HepG2 (cell line): ENCODE results near the gene NTN5. TPM values are rescaled to one million over a fixed set of nuclear protein-coding genes. Genes with fewer than 3 reads are reported as not detected.

Experiments used
- ARID5B ChIP-seq: IDR thresholded peaks from 2 replicates; pipeline ENCODE4 v1.4.0; 2020; ENCODE audit warnings: mild to moderate bottlenecking, missing genetic modification reagents
- ELF1 ChIP-seq: sonication (generic); formaldehyde crosslinking; IDR thresholded peaks from 2 replicates; pipeline ENCODE4 v1.4.0; 2020; ENCODE audit warnings: missing genetic modification reagents
- FOXM1 ChIP-seq: sonication (generic); formaldehyde crosslinking; IDR thresholded peaks from 2 replicates; pipeline ENCODE4 v1.5.0; 2020; ENCODE audit warnings: missing genetic modification reagents
- IKZF1 ChIP-seq: fragments of 450-650 bp; IDR thresholded peaks from 2 replicates; pipeline ENCODE4 v1.7.1; 2016
- JUNB ChIP-seq: sonication (generic); formaldehyde crosslinking; IDR thresholded peaks from 2 replicates; pipeline ENCODE4 v1.8.0; 2022; ENCODE audit warnings: missing genetic modification reagents, mild to moderate bottlenecking, borderline replicate concordance
- KDM4B ChIP-seq: sonication (generic); formaldehyde crosslinking; IDR thresholded peaks from 2 replicates; pipeline ENCODE4 v1.4.0; 2020; ENCODE audit warnings: missing genetic modification reagents
- KDM5B ChIP-seq: sonication (generic); formaldehyde crosslinking; IDR thresholded peaks from 2 replicates; pipeline ENCODE4 v1.4.0; 2020; ENCODE audit warnings: missing genetic modification reagents, mild to moderate bottlenecking, borderline replicate concordance
- MBD4 ChIP-seq: IDR thresholded peaks from 2 replicates; pipeline ENCODE4 v1.6.1; 2012; ENCODE audit warnings: low read length, inconsistent platforms, borderline replicate concordance
- NFAT5 ChIP-seq: sonication (generic); formaldehyde crosslinking; IDR thresholded peaks from 2 replicates; pipeline ENCODE4 v1.4.0; 2020; ENCODE audit warnings: missing genetic modification reagents
- SNRNP70 ChIP-seq: fragments of 200-400 bp; formaldehyde crosslinking; IDR thresholded peaks from 2 replicates; pipeline ENCODE4 v1.6.1; 2017; ENCODE audit warnings: mild to moderate bottlenecking, low read depth, low read length, moderate library complexity
- ZBTB38 ChIP-seq: sonication (generic); formaldehyde crosslinking; IDR thresholded peaks from 2 replicates; pipeline ENCODE4 v1.5.1; 2020; ENCODE audit warnings: mild to moderate bottlenecking, missing genetic modification reagents
- ZNF451 ChIP-seq: sonication (generic); formaldehyde crosslinking; IDR thresholded peaks from 2 replicates; pipeline ENCODE4 v1.5.0; 2020; ENCODE audit warnings: mild to moderate bottlenecking, missing genetic modification reagents
- ZNF552 ChIP-seq: sonication (generic); formaldehyde crosslinking; IDR thresholded peaks from 2 replicates; pipeline ENCODE4 v1.9.0; 2022; ENCODE audit warnings: missing genetic modification reagents, mild to moderate bottlenecking, borderline replicate concordance
- ZNF569 ChIP-seq: sonication (generic); formaldehyde crosslinking; IDR thresholded peaks from 2 replicates; pipeline ENCODE4 v1.5.0; 2020; ENCODE audit warnings: mild to moderate bottlenecking, missing genetic modification reagents, moderate library complexity, borderline replicate concordance
- polyA plus RNA-seq, 8 experiments: library from polyadenylated mRNA; depleted of rRNA in 3 of 8; stranded (reverse) in 7 of 8; unstranded in 1 of 8; fragments of >200 nt; fragmentation: Illumina TruSeq in 4 of 8; extraction: Trizol in 4 of 8; gene quantifications; 2 replicates each; pipeline versions ENCODE4 v1.2.1 to v1.2.3, GENCODE V29; 2011 to 2016; ENCODE audit warnings: low read depth in 4 of 8, missing spikeins in 1 of 8, mixed read lengths in 1 of 8; ENCODE audit not compliant: insufficient read depth in 1 of 8
- total RNA-seq, 5 experiments: library from RNA; depleted of rRNA; stranded (reverse); fragments of >200 nt; fragmentation: Illumina TruSeq; extraction: Trizol; gene quantifications; 2 replicates each; pipeline ENCODE4 v1.2.3, GENCODE V29; 2016; ENCODE audit warnings: low read depth in 1 of 5
- TF ChIP-seq, protein P1 (sequence below): sonication (generic); formaldehyde crosslinking; IDR thresholded peaks from 2 replicates; pipeline ENCODE4 v1.4.0; 2020; ENCODE audit warnings: mild to moderate bottlenecking, missing genetic modification reagents
- TF ChIP-seq, protein P2 (sequence below): sonication (generic); formaldehyde crosslinking; IDR thresholded peaks from 2 replicates; pipeline ENCODE4 v1.4.0; 2020; ENCODE audit warnings: missing genetic modification reagents, low read depth, mild to moderate bottlenecking, borderline replicate concordance
- TF ChIP-seq, protein P3 (sequence below): sonication (generic); formaldehyde crosslinking; IDR thresholded peaks from 2 replicates; pipeline ENCODE4 v1.4.0; 2020; ENCODE audit warnings: missing genetic modification reagents

NTN5 gene
- total and polyA plus RNA-seq, 2 of the 13 experiments (the other 11 are each of a cell fraction or from before 2014, with no cell fraction given): 0.05 TPM; not detected in 1

GRCh38 chr19:48634424-48635262, 38.2 kb downstream of the NTN5 start (continued):
- TF ChIP-seq KDM4B (0 out of 2 replicates have a peak, but pooled peaks have one; percentile 34), NFAT5 (CRISPR knock-in tag) (peak; percentile 67), ZNF451 (CRISPR knock-in tag) (no peak), ZNF569 (CRISPR knock-in tag) (no peak), JUNB (no peak), ZBTB38 (no peak), KDM5B (CRISPR knock-in tag) (no peak; the same call in 1 of the 2 replicates), FOXM1 (CRISPR knock-in tag) (no peak), ELF1 (CRISPR knock-in tag) (no peak), SNRNP70 (no peak), ARID5B (peak; percentile 77), ZNF552 (no peak), IKZF1 (no peak), MBD4 (no peak)
- TF ChIP-seq, protein P1, sequence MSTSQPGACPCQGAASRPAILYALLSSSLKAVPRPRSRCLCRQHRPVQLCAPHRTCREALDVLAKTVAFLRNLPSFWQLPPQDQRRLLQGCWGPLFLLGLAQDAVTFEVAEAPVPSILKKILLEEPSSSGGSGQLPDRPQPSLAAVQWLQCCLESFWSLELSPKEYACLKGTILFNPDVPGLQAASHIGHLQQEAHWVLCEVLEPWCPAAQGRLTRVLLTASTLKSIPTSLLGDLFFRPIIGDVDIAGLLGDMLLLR (CRISPR knock-in tag): no peak
- TF ChIP-seq, protein P2, sequence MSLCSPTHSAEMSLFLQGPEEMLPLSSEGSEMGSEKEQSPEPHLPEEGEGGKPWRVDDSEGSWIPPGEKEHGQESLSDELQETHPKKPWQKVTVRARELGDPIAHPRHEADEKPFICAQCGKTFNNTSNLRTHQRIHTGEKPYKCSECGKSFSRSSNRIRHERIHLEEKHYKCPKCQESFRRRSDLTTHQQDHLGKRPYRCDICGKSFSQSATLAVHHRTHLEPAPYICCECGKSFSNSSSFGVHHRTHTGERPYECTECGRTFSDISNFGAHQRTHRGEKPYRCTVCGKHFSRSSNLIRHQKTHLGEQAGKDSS (CRISPR knock-in tag): peak; percentile 57; the same call in 1 of the 2 replicates
- TF ChIP-seq, protein P3, sequence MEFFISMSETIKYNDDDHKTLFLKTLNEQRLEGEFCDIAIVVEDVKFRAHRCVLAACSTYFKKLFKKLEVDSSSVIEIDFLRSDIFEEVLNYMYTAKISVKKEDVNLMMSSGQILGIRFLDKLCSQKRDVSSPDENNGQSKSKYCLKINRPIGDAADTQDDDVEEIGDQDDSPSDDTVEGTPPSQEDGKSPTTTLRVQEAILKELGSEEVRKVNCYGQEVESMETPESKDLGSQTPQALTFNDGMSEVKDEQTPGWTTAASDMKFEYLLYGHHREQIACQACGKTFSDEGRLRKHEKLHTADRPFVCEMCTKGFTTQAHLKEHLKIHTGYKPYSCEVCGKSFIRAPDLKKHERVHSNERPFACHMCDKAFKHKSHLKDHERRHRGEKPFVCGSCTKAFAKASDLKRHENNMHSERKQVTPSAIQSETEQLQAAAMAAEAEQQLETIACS: no peak
